ENCODE results near the gene ME3.

The ME3 gene

GRCh38 chr11:86672007-86672621 lies at the start of gene ME3:
TSS of gene ME3 (minus strand) at chr11:86672616.
- DNase-seq (ENCODE audit: low read depth in 2 of 2) = no peak

DNA sequence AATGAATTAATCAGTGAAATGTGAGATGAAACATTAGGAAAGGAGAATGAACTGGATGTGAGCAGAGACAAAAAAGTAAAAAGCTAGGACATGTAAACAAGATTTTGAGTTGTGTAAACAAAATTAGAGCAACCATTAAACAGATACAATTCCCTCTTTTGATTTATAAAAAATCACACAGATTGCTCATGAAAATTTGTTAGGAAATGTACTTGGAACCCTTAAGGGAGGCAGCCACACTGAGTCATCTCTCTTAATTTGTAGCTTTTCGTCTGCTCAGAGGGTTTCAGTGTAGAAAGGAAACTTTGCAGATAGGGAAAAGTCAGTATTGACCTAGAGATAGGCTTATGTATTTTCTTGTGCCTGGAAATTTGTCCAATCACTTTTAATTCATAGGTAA lies 49.6 kb upstream of the ME3 start:
- no peak for DNase-seq (ENCODE audit: low read depth in 2 of 2)

- no peak for DNase-seq (ENCODE audit: low read depth in 2 of 2)
Measured at GRCh38 chr11:86720546-86720945, 48.1 kb upstream of the ME3 start.

GRCh38 chr11:86719781-86720463 lies 47.5 kb upstream of the ME3 start:
- DNase-seq (ENCODE audit: low read depth in 2 of 2) = no peak

DNA sequence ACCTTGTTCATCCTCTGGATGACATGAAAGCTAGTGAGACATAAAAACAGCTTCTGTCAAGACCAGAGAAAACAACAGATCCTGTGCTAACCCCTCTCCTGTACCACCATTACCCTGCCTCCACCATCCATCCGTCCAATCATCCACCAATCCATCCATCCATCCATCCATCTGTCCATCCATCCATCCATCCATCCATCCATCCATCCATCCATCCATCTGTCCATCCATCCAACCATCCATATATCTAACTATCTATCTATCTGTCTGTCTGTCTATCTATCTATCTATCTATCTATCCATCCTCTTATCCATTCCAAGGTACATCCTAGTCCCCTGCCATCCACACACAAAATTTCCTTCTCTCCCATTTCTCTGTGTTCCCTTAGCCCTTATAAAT lies 46.6 kb upstream of the ME3 start:
- no peak for DNase-seq (ENCODE audit: low read depth in 2 of 2)

GRCh38 chr11:86718521-86718920 lies 46.1 kb upstream of the ME3 start:
- no peak for DNase-seq (ENCODE audit: low read depth in 2 of 2)

DNA sequence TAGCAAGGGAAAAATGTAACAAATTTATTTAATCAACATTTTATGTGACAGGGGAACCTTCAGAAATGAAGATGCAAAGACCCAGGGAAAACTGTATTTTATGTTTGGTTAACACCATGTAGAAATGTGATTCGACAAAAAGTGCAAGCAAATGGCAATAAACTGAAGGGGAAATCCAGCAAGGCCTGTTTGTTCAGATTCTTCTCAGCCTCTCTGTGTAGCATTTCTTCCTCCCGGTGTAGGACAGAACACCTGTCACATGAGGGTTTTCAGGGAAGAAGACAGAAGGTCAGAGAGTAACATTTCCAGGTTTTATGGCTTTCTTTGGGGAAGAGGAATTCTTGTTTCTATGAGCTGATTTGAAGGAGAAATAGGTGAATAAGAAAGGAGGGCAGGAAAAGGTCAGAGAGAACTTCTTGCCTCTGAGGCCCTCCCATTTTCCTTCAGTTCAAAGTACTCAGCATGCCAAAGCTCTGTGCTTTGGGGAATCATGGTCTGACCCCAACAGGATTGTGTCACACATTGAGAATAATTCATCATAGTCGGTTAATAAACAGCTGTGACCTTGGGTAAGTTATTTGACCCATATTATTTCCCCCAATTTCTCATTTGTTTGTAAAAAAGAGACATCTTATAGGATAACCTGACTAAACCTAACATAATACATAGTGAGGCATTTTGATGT lies 45.5 kb upstream of the ME3 start:
- DNase-seq (ENCODE audit: low read depth in 2 of 2) = no peak

DNA sequence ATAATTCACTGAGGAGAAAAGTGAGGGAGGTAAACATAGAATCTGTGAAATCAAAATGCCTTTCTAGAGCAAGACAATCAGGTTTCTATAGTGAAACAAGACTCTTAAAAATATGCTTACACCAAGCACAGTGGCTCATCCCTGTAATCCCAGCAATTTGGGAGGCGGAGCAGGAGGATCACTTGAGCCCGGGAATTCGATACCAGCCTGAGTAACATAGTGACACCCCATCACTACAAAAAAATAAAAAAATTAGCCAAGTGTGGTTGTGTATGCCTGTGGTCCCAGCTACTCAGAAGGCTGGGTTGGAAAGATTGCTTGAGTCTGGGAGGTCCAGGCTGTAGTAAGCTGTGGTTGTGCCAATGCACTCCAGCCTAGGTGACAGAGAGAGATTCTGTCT lies 43.2 kb upstream of the ME3 start:
- no peak for DNase-seq (ENCODE audit: low read depth in 2 of 2)

GRCh38 chr11:86713552-86713951 lies 41.1 kb upstream of the ME3 start:
- no peak for DNase-seq (ENCODE audit: low read depth in 2 of 2)

- no peak for DNase-seq (ENCODE audit: low read depth in 2 of 2)
Measured at GRCh38 chr11:86710936-86711335, 38.5 kb upstream of the ME3 start.

- no peak for DNase-seq (ENCODE audit: low read depth in 2 of 2)
Measured at GRCh38 chr11:86708669-86709068, 36.3 kb upstream of the ME3 start.

GRCh38 chr11:86706338-86707131 lies 34.1 kb upstream of the ME3 start:
- no peak for DNase-seq (ENCODE audit: low read depth in 2 of 2)

GRCh38 chr11:86704710-86705109 lies 32.3 kb upstream of the ME3 start:
- no peak for DNase-seq (ENCODE audit: low read depth in 2 of 2)

GRCh38 chr11:86703987-86704386 lies 31.6 kb upstream of the ME3 start:
- no peak for DNase-seq (ENCODE audit: low read depth in 2 of 2)

DNA sequence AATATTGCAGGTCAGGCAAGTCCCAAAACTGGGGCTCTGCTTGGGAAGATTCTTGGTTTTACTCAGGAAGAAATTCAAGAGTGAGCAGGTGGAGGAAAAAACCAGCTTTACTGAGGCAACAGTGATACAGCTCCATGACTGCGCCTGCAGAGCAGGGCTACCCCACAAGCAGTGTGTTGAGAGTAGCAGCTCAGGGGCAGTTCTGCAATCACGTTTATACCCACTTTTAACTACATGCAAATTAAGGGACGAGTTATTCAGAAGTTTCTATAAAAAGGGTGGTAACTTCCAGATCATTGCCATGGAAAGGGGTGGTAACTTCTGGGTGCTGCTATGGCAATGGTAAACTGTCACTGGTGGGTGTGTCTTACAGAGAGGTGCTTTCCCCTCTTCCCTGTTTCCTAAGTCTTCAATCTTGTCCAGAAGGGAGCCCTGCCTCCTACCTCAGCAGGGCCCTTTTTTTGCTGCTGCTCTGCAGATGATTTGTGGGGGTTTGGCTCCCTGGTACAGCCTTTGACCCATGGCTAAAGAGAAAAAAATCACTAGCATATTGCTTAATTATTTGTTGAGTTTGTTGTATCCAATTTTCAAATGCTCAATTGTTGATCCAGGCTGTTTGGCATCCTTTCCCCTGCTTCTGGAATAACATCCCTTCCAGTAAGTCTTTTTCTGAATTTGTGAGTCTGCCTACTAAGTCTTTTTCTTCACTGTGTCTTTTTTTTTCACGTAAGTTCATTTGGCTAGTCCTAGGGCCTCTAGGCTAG lies 30.0 kb upstream of the ME3 start:
- no peak for DNase-seq (ENCODE audit: low read depth in 2 of 2)

DNA sequence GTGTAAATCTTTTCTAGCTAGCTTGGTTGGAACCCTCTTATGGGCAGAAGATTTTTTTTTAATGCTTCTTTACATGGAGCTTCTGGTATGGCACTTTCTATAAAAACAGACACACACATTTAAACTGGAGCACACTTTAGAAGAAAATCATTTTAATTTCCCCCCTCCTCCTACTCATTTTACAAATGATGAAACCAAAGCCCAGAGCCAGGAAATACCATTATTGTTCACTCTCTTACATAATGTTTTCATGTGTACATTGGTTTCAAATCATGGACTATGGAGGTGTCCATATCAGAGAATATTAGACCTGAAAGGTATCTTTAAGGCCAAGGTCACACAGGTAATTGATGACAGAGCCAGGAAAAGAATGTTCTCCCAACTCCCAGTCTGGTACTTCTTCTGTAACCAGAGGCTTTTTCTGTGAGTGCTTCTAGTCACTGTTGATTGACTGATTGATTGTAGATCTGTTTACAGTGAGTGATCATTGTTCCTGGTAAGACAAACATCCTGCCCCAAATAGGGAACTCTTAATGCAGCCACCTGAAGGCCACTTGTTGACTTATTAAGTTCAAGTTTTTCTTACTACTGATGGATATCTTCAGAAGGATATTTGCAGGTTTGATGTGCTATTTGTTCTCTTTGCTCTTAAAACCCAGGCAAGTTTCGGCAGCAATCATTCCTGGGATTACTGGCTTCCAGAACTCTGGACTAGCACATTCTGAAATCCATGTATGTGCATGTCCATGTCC lies 26.8 kb upstream of the ME3 start:
- no peak for DNase-seq (ENCODE audit: low read depth in 2 of 2)

GRCh38 chr11:86698639-86699038 lies 26.2 kb upstream of the ME3 start:
- DNase-seq (ENCODE audit: low read depth in 2 of 2) = no peak

- no peak for DNase-seq (ENCODE audit: low read depth in 2 of 2)
Measured at GRCh38 chr11:86696451-86696850, 24.0 kb upstream of the ME3 start.

- DNase-seq (ENCODE audit: low read depth in 2 of 2) = no peak
Measured at GRCh38 chr11:86696004-86696403, 23.6 kb upstream of the ME3 start.

DNA sequence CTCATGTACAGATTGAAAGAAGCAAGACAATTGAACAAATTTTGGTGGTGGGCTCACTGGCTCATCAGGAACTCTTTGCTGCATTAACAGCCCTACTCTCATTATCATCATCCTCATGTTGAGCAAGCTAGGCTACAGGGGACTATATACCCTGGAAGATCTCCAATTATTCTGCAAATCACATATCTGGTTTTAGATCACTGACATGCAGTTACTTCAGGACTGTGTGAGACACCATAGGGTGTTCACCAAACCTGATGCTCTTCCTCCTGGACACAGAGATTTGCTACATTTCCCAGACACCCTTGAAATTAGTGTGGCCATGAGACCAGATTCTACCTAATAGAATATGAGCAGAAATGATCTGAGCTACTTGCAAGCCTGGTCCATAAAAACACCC lies 23.0 kb upstream of the ME3 start:
- no peak for DNase-seq (ENCODE audit: low read depth in 2 of 2)

DNA sequence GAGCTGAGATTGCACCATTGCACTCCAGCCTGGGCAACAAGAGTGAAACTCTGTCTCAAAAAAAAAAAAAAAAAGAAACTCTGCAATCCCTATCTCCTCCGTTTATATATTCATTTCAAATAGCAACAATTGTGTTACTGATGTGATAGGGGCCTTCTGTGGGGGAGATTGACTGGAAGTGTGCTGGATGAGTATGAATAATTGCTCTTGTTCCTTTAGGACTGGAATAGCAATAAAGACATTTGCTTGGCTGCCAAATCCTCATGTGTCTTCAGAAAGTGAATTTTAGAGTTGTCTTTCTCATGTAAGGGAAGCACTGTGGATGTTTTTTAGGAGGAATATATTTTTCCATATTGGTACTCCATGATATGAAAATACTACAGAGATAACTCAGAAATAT lies 21.1 kb upstream of the ME3 start:
- no peak for DNase-seq (ENCODE audit: low read depth in 2 of 2)

Data from activated CD8-positive, alpha-beta memory T cell treated with anti-CD3 and anti-CD28 coated beads for 4 hours (primary cell).